Body of pancreas (tissue), 4 donors: ENCODE data around the gene NEGR1. TPM values are rescaled to one million over a fixed set of nuclear protein-coding genes. Genes with fewer than 3 reads are reported as not detected.
A peak's percentile ranks its signal among the peaks of the same experiment; 100 is the strongest.

ENCODE experiments used
- ATAC-seq: fragments of 150-250 bp; one replicate; pipeline ENCODE4 v1.9.1; 2016
- DNase-seq, 4 donors: peaks; one replicate each; pipeline ENCODE4 v3.0.0-alpha.2; 2019
- H3K27ac ChIP-seq, 4 donors: fragments of 200-600 bp; sonication (generic); 1 replicate in 3 of 4; 2 replicates in 1 of 4; pipeline versions ENCODE4 v1.5.1 to v1.6.1; 2016 to 2019; ENCODE audit warnings: mild to moderate bottlenecking in 1 of 4, mixed read lengths in 1 of 4, moderate library complexity in 1 of 4
- H3K27me3 ChIP-seq, 2 donors: fragments of 200-600 bp; sonication (generic); one replicate each; pipeline ENCODE4 v1.6.0; 2016; ENCODE audit warnings: mild to moderate bottlenecking in 1 of 2
- H3K36me3 ChIP-seq, 2 donors: fragments of 200-600 bp; sonication (generic); replicated peaks in 1 of 2; 2 replicates each; pipeline ENCODE4 v1.5.1; 2016; ENCODE audit warnings: low read depth in 2 of 2; ENCODE audit not compliant: insufficient read depth in 1 of 2
- H3K4me1 ChIP-seq: fragments of 200-600 bp; sonication (generic); one replicate; pipeline ENCODE4 v1.6.0; 2016
- H3K4me3 ChIP-seq, 2 donors: fragments of 200-600 bp; sonication (generic); 1 replicate in 1 of 2; 2 replicates in 1 of 2; pipeline ENCODE4 v1.5.1; 2016 to 2019
- H3K9me3 ChIP-seq, 3 donors: fragments of 200-600 bp; sonication (generic); 1 replicate in 2 of 3; 2 replicates in 1 of 3; pipeline ENCODE4 v1.5.1; 2016
- CTCF ChIP-seq, 7 experiments: fragments of 450-650 bp in 4 of 7; fragments of 200-600 bp in 3 of 7; sonication (generic) in 3 of 7; IDR thresholded peaks; one replicate each; pipeline ENCODE4 v1.5.1; 2016 to 2019; ENCODE audit warnings: antibody characterized with exemption in 7 of 7
- POLR2A ChIP-seq, 3 donors: fragments of 450-650 bp; IDR thresholded peaks; one replicate each; pipeline ENCODE4 v1.6.1; 2016; ENCODE audit warnings: antibody characterized with exemption in 3 of 3, mild to moderate bottlenecking in 2 of 3
- WGBS, 2 donors: methylation state at CpG; one replicate each; pipeline ENCODE4 v1.1.5; 2017; 5-methylcytosine and 5-hydroxymethylcytosine counted together
- intact Hi-C: fragments of 100-400 bp; cut with DNase I; formaldehyde crosslinking; loops from one replicate; pipeline ENCODE4 v1.15.1; 2023
- total RNA-seq, 2 donors: library from RNA; depleted of rRNA; stranded (reverse); fragments of >200 nt; gene quantifications; one replicate each; pipeline ENCODE4 v1.1.0, GENCODE V29; 2016

Gene NEGR1
- total RNA-seq, 2 donors from 2014 or later: 6.3 to 9.6 TPM

- H3K4me1 ChIP-seq: no peaks in the 10 kb centered on the region
- DNase-seq: no peak
- WGBS, 2 donors: 44 to 51% methylated on average over 3 of the region's 3 CpGs
These were observed 221.7 kb downstream of the NEGR1 start for GRCh38 chr1:72060466-72061245.

GRCh38 chr1:72056516-72056915 is 225.8 kb downstream of the NEGR1 start:
- 64 to 82% methylated on average over 2 of the region's 2 CpGs for WGBS, 2 donors
- TF ChIP-seq POLR2A (IDR thresholded peaks at IDR 0.05) (no peak), CTCF (IDR thresholded peaks at IDR 0.05) (no peak)
- Histone ChIP-seq H3K4me1 (no peaks in the 10 kb centered on the region), H3K4me3 (no peak overlapping the region), H3K36me3 (no peaks in the 10 kb centered on the region), H3K9me3 (no peaks in the 10 kb centered on the region), H3K27me3 (peaks cover 0 to 3% of the 10 kb centered on the region in 2 donors), H3K27ac (no peak overlapping the region)
- ATAC-seq (no peak), DNase-seq (no peak)
- intact Hi-C loops: no loop called here

More at GRCh38 chr1:72060466-72061245, 221.7 kb downstream of the NEGR1 start:
- Histone ChIP-seq H3K4me3 (no peak overlapping the region), H3K9me3 (no peaks in the 10 kb centered on the region), H3K36me3 (no peaks in the 10 kb centered on the region), H3K27me3 (no peaks in the 10 kb centered on the region), H3K27ac (no peak overlapping the region)
- intact Hi-C loops: no loop called here
- ATAC-seq: no peak
- TF ChIP-seq POLR2A (IDR thresholded peaks at IDR 0.05): no peak
- TF ChIP-seq CTCF (IDR thresholded peaks at IDR 0.05): no peak

GRCh38 chr1:72051538-72051937 is 230.8 kb downstream of the NEGR1 start:
- Histone ChIP-seq H3K4me1 (no peaks in the 10 kb centered on the region), H3K9me3 (no peaks in the 10 kb centered on the region), H3K27ac (no peak overlapping the region), H3K27me3 (peaks cover 0 to 3% of the 10 kb centered on the region in 2 donors), H3K36me3 (no peaks in the 10 kb centered on the region), H3K4me3 (no peak overlapping the region)
- WGBS, 2 donors: 38 to 49% methylated on average over 2 of the region's 2 CpGs
- TF ChIP-seq POLR2A (IDR thresholded peaks at IDR 0.05): no peak
- no peak for DNase-seq
- ATAC-seq: no peak
- intact Hi-C loops: no loop called here

GRCh38 chr1:72050551-72050950 is 231.8 kb downstream of the NEGR1 start:
- Histone ChIP-seq H3K36me3 (no peaks in the 10 kb centered on the region), H3K27me3 (peaks cover 0 to 3% of the 10 kb centered on the region in 2 donors), H3K27ac (no peak overlapping the region), H3K4me3 (no peak overlapping the region), H3K4me1 (no peaks in the 10 kb centered on the region), H3K9me3 (no peaks in the 10 kb centered on the region)
- TF ChIP-seq CTCF (IDR thresholded peaks at IDR 0.05) (no peak), POLR2A (IDR thresholded peaks at IDR 0.05) (no peak)
- no peak for DNase-seq
- intact Hi-C loops: no loop called here
- no peak for ATAC-seq

GRCh38 chr1:72037745-72038343 is 244.5 kb downstream of the NEGR1 start:
- DNase-seq (peak; percentile 43 to 66 (median 54)), ATAC-seq (peak; percentile 42)
- WGBS, 2 donors: 44 to 46% methylated on average over 3 of the region's 3 CpGs
- Histone ChIP-seq H3K27ac (no peak overlapping the region), H3K9me3 (no peaks in the 10 kb centered on the region), H3K4me3 (no peak overlapping the region), H3K4me1 (peaks cover 4% of the 10 kb centered on the region), H3K36me3 (no peaks in the 10 kb centered on the region), H3K27me3 (no peaks in the 10 kb centered on the region)
- intact Hi-C loops: loop anchor here (10.0 kb wide), 1 partner anchor 453 kb away; no protein-coding TSS in a partner anchor
- TF ChIP-seq CTCF (IDR thresholded peaks at IDR 0.05) (peak; percentile 13 to 59 (median 45)), POLR2A (IDR thresholded peaks at IDR 0.05) (no peak)
